GM21367 (cell line): ENCODE results near the gene ACACA.

ENCODE experiments used
- ATAC-seq: cut with Tn5 transposase; IDR thresholded peaks from one replicate; pipeline ENCODE4 v1.9.1; 2021; ENCODE audit not compliant: unreplicated experiment

ACACA gene

GRCh38 chr17:37051833-37052232, 354.8 kb downstream of the ACACA start:
- ATAC-seq, result no peak

- no peak for ATAC-seq
Measured at GRCh38 chr17:37051381-37051780, 355.3 kb downstream of the ACACA start.

- no peak for ATAC-seq
Measured at GRCh38 chr17:37050920-37051319, 355.7 kb downstream of the ACACA start.

- ATAC-seq, result no peak
Measured at GRCh38 chr17:37048811-37049210, 357.8 kb downstream of the ACACA start.

- ATAC-seq, result no peak
Measured at GRCh38 chr17:37047631-37048104, 359.0 kb downstream of the ACACA start.

- ATAC-seq, result no peak
Measured at GRCh38 chr17:37045351-37045922, 361.2 kb downstream of the ACACA start.

- no peak for ATAC-seq
Measured at GRCh38 chr17:37043201-37043600, 363.4 kb downstream of the ACACA start.

- ATAC-seq, result no peak
Measured at GRCh38 chr17:37041932-37042331, 364.7 kb downstream of the ACACA start.

GRCh38 chr17:37039269-37039668, 367.4 kb downstream of the ACACA start:
- ATAC-seq, result no peak

- no peak for ATAC-seq
Measured at GRCh38 chr17:37037590-37038155, 369.0 kb downstream of the ACACA start.
